Kidney (tissue), 14 donors: ENCODE results near the gene MFSD2B. TPM values are rescaled to one million over a fixed set of nuclear protein-coding genes. Genes with fewer than 3 reads are reported as not detected.
A peak's percentile ranks its signal among the peaks of the same experiment; 100 is the strongest.

Source experiments
- DNase-seq, 5 donors: peaks; one replicate each; pipeline ENCODE4 v3.0.0-alpha.2; 2013 to 2020
- FAIRE-seq: peaks from 2 replicates; lab custom pipeline; 2012; peaks lifted over from hg19 to GRCh38; lab: Jason Lieb, UNC
- H3K27ac ChIP-seq, 2 donors: one replicate each; pipeline ENCODE4 v1.7.0; 2013; ENCODE audit warnings: low read depth in 2 of 2, low read length in 2 of 2, inconsistent platforms in 1 of 2
- H3K27me3 ChIP-seq: one replicate; pipeline ENCODE4 v1.7.1; 2013; ENCODE audit warnings: low read length, inconsistent platforms; ENCODE audit not compliant: control insufficient read depth, insufficient read depth
- H3K36me3 ChIP-seq, 3 donors: one replicate each; pipeline versions ENCODE4 v1.7.0 to v1.7.1; 2013; ENCODE audit warnings: low read length in 3 of 3, control low read depth in 1 of 3, inconsistent platforms in 1 of 3; ENCODE audit not compliant: insufficient read depth in 3 of 3, control insufficient read depth in 2 of 3
- H3K4me1 ChIP-seq, 3 donors: one replicate each; pipeline versions ENCODE4 v1.7.0 to v1.7.1; 2013; ENCODE audit warnings: low read length in 3 of 3, inconsistent platforms in 1 of 3, low read depth in 1 of 3; ENCODE audit not compliant: control insufficient read depth in 2 of 3, insufficient read depth in 2 of 3
- H3K4me3 ChIP-seq, 3 donors: one replicate each; pipeline versions ENCODE4 v1.7.0 to v1.8.1; 2013; ENCODE audit warnings: low read length in 3 of 3, control low read depth in 1 of 3, inconsistent platforms in 1 of 3
- H3K9ac ChIP-seq, 3 donors: one replicate each; pipeline versions ENCODE4 v1.7.0 to v1.7.1; 2013; ENCODE audit warnings: low read length in 3 of 3, control low read depth in 1 of 3, inconsistent platforms in 1 of 3
- H3K9me3 ChIP-seq, 3 donors: one replicate each; pipeline versions ENCODE4 v1.7.0 to v1.7.1; 2013; ENCODE audit warnings: low read length in 3 of 3, control low read depth in 1 of 3, inconsistent platforms in 1 of 3; ENCODE audit not compliant: control insufficient read depth in 2 of 3, insufficient read depth in 1 of 3
- intact Hi-C: fragments of 100-400 bp; cut with DNase I; formaldehyde crosslinking; loops from one replicate; pipeline ENCODE4 v1.11.1; 2022
- polyA plus RNA-seq: library from polyadenylated mRNA; stranded (reverse); fragments of 350-450 nt; fragmentation: Illumina TruSeq; extraction: RNeasy Lipid Tissue Mini Kit (QIAGEN cat#74804); gene quantifications from one replicate; pipeline ENCODE4 v1.2.3, GENCODE V29; 2014; ENCODE audit warnings: low read depth, low replicate concordance; ENCODE audit not compliant: insufficient read depth
- total RNA-seq: library from RNA; stranded (reverse); fragmentation: NEBNext Ultra II Directional; extraction: Animal tissue kit (Norgen Biotek cat#: 25700); gene quantifications from one replicate; pipeline ENCODE4 v1.2.1, GENCODE V29; 2021
- TF ChIP-seq, protein P1 (sequence below): IDR thresholded peaks from 3 replicates; pipeline ENCODE4 v1.5.1; 2012; ENCODE audit warnings: mild to moderate bottlenecking, moderate library complexity, borderline replicate concordance; ENCODE audit not compliant: insufficient read depth; ENCODE audit errors: extremely low read depth
- donor health status: control.
- donor health status: control.
- donor health status: control.
- donor health status: control.
- donor health status: control.
- donor health status: DM: yes; HTN: yes; CAD: no.
- donor health status: Normal renal cell carcinoma (clear cell type).

MFSD2B gene
- total and polyA plus RNA-seq, 2 donors from 2014 or later = 0.54 TPM; not detected in 1

DNA sequence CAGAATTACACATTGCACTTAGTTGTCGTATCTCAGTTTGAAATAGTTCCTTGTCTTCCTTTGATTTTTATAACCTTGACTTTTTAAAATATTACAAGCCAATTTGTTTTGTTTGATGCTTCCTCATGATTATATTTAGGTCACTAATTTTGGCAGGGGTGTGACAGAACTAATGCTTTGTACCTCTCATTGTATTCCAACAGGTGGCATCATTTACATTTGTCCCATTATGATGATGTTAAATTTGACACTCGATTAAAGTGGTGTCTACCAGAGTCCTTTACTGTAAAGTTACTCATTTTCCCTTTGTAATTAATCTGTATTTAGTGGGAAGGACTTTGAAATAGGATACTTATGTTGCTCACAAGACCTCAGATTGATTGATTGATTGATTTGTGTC, 21.5 kb upstream of the MFSD2B start:
- DNase-seq (no peak), FAIRE-seq (no peak)
- no peak overlapping the region for H3K4me3 ChIP-seq
- no peaks in the 10 kb centered on the region for H3K9me3 ChIP-seq
- H3K36me3 ChIP-seq = no peaks in the 10 kb centered on the region
- no peak overlapping the region for H3K9ac ChIP-seq
- no peaks in the 10 kb centered on the region for H3K4me1 ChIP-seq
- TF ChIP-seq, protein P1, sequence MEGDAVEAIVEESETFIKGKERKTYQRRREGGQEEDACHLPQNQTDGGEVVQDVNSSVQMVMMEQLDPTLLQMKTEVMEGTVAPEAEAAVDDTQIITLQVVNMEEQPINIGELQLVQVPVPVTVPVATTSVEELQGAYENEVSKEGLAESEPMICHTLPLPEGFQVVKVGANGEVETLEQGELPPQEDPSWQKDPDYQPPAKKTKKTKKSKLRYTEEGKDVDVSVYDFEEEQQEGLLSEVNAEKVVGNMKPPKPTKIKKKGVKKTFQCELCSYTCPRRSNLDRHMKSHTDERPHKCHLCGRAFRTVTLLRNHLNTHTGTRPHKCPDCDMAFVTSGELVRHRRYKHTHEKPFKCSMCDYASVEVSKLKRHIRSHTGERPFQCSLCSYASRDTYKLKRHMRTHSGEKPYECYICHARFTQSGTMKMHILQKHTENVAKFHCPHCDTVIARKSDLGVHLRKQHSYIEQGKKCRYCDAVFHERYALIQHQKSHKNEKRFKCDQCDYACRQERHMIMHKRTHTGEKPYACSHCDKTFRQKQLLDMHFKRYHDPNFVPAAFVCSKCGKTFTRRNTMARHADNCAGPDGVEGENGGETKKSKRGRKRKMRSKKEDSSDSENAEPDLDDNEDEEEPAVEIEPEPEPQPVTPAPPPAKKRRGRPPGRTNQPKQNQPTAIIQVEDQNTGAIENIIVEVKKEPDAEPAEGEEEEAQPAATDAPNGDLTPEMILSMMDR = no peak
- H3K27ac ChIP-seq = no peak overlapping the region
- no peaks in the 10 kb centered on the region for H3K27me3 ChIP-seq
- intact Hi-C loops = no loop called here

GRCh38 chr2:23992931-23993330, 17.0 kb upstream of the MFSD2B start:
- intact Hi-C loops = no loop called here
- FAIRE-seq = no peak
- Histone ChIP-seq H3K9me3 (no peaks in the 10 kb centered on the region), H3K36me3 (no peaks in the 10 kb centered on the region), H3K4me1 (no peaks in the 10 kb centered on the region), H3K27ac (no peak overlapping the region), H3K27me3 (no peaks in the 10 kb centered on the region), H3K4me3 (no peak overlapping the region), H3K9ac (no peak overlapping the region)
- DNase-seq = no peak
- TF ChIP-seq, protein P1 = no peak

DNA sequence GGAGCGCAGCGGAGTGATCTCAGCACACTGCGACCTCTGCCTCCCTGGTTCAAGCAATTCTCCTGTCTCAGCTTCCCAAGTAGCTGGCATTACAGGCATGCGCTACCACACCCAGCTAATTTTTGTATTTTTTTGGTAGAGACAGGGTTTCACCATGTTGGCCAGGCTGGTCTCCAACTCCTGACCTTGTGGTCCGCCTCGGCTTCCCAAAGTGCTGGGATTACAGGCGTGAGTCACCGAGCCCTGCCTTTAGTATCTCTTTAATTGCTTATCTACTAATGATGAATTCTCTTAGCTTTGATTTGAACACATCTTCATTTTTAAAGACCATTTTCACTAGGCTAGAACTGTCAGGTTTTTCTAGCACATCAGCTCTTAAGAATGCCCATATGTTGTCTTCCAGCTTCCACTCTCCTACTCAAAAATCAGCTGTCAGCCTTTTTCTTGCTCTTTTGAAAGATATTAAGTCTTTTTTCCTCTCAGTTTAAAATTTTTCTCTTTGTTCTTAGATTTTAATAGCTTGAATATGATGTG, 16.1 kb upstream of the MFSD2B start:
- FAIRE-seq = no peak
- H3K4me3 ChIP-seq = no peak overlapping the region
- TF ChIP-seq, protein P1 = no peak

GRCh38 chr2:23994567-23994966, 15.3 kb upstream of the MFSD2B start:
- Histone ChIP-seq H3K9ac (peak overlapping the region in 1 of 3 donors; percentile 12), H3K4me1 (no peaks in the 10 kb centered on the region), H3K36me3 (no peaks in the 10 kb centered on the region), H3K27ac (no peak overlapping the region), H3K4me3 (no peak overlapping the region), H3K9me3 (no peaks in the 10 kb centered on the region), H3K27me3 (no peaks in the 10 kb centered on the region)
- DNase-seq (no peak), FAIRE-seq (no peak)
- TF ChIP-seq, protein P1 = no peak
- intact Hi-C loops = no loop called here

More for the DNA sequence above, 16.1 kb upstream of the MFSD2B start:
- Histone ChIP-seq H3K4me1 (no peaks in the 10 kb centered on the region), H3K36me3 (no peaks in the 10 kb centered on the region), H3K27ac (no peak overlapping the region), H3K27me3 (no peaks in the 10 kb centered on the region), H3K9me3 (no peaks in the 10 kb centered on the region), H3K9ac (no peak overlapping the region)
- no peak for DNase-seq
- intact Hi-C loops = no loop called here
